Neural progenitor cell (in vitro differentiated cells): ENCODE results near the gene ATP6V1B1.

Source experiments
- EZH2phosphoT487 ChIP-seq: fragments of 200-600 bp; sonication (generic); IDR thresholded peaks from 2 replicates; pipeline ENCODE4 v1.6.1; 2017; ENCODE audit warnings: antibody characterized with exemption
- TF ChIP-seq, protein P1 (sequence below): fragments of 200-600 bp; sonication (generic); IDR thresholded peaks from 2 replicates; pipeline ENCODE4 v1.5.1; 2017; ENCODE audit warnings: antibody characterized with exemption, mild to moderate bottlenecking

GRCh38 chr2:70981421-70981820 lies 45.7 kb downstream of the ATP6V1B1 start:
- TF ChIP-seq, protein P1, sequence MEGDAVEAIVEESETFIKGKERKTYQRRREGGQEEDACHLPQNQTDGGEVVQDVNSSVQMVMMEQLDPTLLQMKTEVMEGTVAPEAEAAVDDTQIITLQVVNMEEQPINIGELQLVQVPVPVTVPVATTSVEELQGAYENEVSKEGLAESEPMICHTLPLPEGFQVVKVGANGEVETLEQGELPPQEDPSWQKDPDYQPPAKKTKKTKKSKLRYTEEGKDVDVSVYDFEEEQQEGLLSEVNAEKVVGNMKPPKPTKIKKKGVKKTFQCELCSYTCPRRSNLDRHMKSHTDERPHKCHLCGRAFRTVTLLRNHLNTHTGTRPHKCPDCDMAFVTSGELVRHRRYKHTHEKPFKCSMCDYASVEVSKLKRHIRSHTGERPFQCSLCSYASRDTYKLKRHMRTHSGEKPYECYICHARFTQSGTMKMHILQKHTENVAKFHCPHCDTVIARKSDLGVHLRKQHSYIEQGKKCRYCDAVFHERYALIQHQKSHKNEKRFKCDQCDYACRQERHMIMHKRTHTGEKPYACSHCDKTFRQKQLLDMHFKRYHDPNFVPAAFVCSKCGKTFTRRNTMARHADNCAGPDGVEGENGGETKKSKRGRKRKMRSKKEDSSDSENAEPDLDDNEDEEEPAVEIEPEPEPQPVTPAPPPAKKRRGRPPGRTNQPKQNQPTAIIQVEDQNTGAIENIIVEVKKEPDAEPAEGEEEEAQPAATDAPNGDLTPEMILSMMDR, result no peak
- TF ChIP-seq EZH2phosphoT487, result no peak
